HG03097 (cell line): ENCODE data around the gene DPEP3.

Experiments used
- ATAC-seq: cut with Tn5 transposase; IDR thresholded peaks from one replicate; pipeline ENCODE4 v1.9.1; 2021; ENCODE audit not compliant: unreplicated experiment, low FRiP score

Gene DPEP3

GRCh38 chr16:67933805-67934204, 46.5 kb downstream of the DPEP3 start:
- ATAC-seq: no peak

GRCh38 chr16:67932462-67932840, 47.8 kb downstream of the DPEP3 start:
- no peak for ATAC-seq

- ATAC-seq: no peak
These were observed 48.4 kb downstream of the DPEP3 start, which contains the start of gene CTRL for GRCh38 chr16:67931712-67932461. Gene CTRL (minus strand): TSS chr16:67931862. CDS start chr16:67931852, 10 bp downstream.

GRCh38 chr16:67930678-67931211, 49.6 kb downstream of the DPEP3 start:
- no peak for ATAC-seq

GRCh38 chr16:67930191-67930590, 50.1 kb downstream of the DPEP3 start:
- ATAC-seq: no peak

- no peak for ATAC-seq
These were observed 51.5 kb downstream of the DPEP3 start for GRCh38 chr16:67928561-67929364.

- no peak for ATAC-seq
These were observed 52.2 kb downstream of the DPEP3 start for GRCh38 chr16:67928147-67928546.

GRCh38 chr16:67927131-67927941, 53.0 kb downstream of the DPEP3 start:
- ATAC-seq: no peak

GRCh38 chr16:67926181-67926750, 54.0 kb downstream of the DPEP3 start:
- no peak for ATAC-seq
